22Rv1 (cell line): ENCODE measurements around the gene MAN2A2.

Experiments
- CTCF ChIP-seq: fragments of 450-650 bp; IDR thresholded peaks from 2 replicates; pipeline ENCODE4 v1.5.1; 2017; ENCODE audit warnings: mild to moderate bottlenecking
- ZFX ChIP-seq: fragments of 450-650 bp; IDR thresholded peaks from 2 replicates; pipeline ENCODE4 v1.6.1; 2017; ENCODE audit warnings: antibody characterized with exemption, borderline replicate concordance

- TF ChIP-seq CTCF (no peak), ZFX (no peak)
These were observed 19.6 kb upstream of the MAN2A2 start for GRCh38 chr15:90883526-90883975.
